ENCODE results near the gene MRPS27. TPM values are rescaled to one million over a fixed set of nuclear protein-coding genes. Genes with fewer than 3 reads are reported as not detected.
A peak's percentile ranks its signal among the peaks of the same experiment; 100 is the strongest.

The MRPS27 gene
- total and polyA plus RNA-seq, 2 of the 13 experiments (the other 11 are each of a cell fraction or from before 2014, with no cell fraction given): 71.8 to 115 TPM

GRCh38 chr5:72307968-72308852 lies 11.8 kb downstream of the MRPS27 start (continued):
- TF ChIP-seq, protein P1, sequence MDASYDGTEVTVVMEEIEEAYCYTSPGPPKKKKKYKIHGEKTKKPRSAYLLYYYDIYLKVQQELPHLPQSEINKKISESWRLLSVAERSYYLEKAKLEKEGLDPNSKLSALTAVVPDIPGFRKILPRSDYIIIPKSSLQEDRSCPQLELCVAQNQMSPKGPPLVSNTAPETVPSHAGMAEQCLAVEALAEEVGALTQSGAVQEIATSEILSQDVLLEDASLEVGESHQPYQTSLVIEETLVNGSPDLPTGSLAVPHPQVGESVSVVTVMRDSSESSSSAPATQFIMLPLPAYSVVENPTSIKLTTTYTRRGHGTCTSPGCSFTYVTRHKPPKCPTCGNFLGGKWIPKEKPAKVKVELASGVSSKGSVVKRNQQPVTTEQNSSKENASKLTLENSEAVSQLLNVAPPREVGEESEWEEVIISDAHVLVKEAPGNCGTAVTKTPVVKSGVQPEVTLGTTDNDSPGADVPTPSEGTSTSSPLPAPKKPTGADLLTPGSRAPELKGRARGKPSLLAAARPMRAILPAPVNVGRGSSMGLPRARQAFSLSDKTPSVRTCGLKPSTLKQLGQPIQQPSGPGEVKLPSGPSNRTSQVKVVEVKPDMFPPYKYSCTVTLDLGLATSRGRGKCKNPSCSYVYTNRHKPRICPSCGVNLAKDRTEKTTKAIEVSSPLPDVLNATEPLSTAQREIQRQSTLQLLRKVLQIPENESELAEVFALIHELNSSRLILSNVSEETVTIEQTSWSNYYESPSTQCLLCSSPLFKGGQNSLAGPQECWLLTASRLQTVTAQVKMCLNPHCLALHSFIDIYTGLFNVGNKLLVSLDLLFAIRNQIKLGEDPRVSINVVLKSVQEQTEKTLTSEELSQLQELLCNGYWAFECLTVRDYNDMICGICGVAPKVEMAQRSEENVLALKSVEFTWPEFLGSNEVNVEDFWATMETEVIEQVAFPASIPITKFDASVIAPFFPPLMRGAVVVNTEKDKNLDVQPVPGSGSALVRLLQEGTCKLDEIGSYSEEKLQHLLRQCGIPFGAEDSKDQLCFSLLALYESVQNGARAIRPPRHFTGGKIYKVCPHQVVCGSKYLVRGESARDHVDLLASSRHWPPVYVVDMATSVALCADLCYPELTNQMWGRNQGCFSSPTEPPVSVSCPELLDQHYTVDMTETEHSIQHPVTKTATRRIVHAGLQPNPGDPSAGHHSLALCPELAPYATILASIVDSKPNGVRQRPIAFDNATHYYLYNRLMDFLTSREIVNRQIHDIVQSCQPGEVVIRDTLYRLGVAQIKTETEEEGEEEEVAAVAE (CRISPR knock-in tag; IDR thresholded peaks at IDR 0.05; ENCODE audit: borderline replicate concordance): peak; percentile 81; the same call in 1 of the 2 replicates
- no peak for TF ChIP-seq SUZ12 (IDR thresholded peaks at IDR 0.05; ENCODE audit: low read depth, low read length)
- TF ChIP-seq JDP2 (CRISPR knock-in tag; IDR thresholded peaks at IDR 0.05; ENCODE audit: borderline replicate concordance): no peak
- TF ChIP-seq ZFY (CRISPR knock-in tag; IDR thresholded peaks at IDR 0.05): peak; percentile 92
- TF ChIP-seq TGIF2 (CRISPR knock-in tag; IDR thresholded peaks at IDR 0.05): peak; percentile 85; the same call in 1 of the 2 replicates
- peak; percentile 71 for TF ChIP-seq YY1 (IDR thresholded peaks at IDR 0.05; ENCODE audit: insufficient read depth, insufficient replicate concordance, low read depth, low read length)
- TF ChIP-seq SOX13 (IDR thresholded peaks at IDR 0.05): no peak
- TF ChIP-seq SOX13 (CRISPR knock-in tag; conservative IDR thresholded peaks at IDR 0.05 in 1 of 2, IDR thresholded peaks at IDR 0.05 in 1 of 2): peak in 1 of 2 experiments; percentile 20; a peak in 2 of 4 replicates
- TF ChIP-seq KLF11 (CRISPR knock-in tag; IDR thresholded peaks at IDR 0.05): 0 out of 2 replicates have a peak, but pooled peaks have one; percentile 44
- TF ChIP-seq ZNF333 (CRISPR knock-in tag; IDR thresholded peaks at IDR 0.05; ENCODE audit: borderline replicate concordance): peak; percentile 94; the same call in 1 of the 2 replicates
- TF ChIP-seq ETV5 (CRISPR knock-in tag; IDR thresholded peaks at IDR 0.05; ENCODE audit: borderline replicate concordance): peak; percentile 56
- TF ChIP-seq MED8 (CRISPR knock-in tag; IDR thresholded peaks at IDR 0.05; ENCODE audit: insufficient replicate concordance): peak; percentile 96
- TF ChIP-seq NBN (conservative IDR thresholded peaks at IDR 0.05): no peak
- no peak for TF ChIP-seq ZIK1 (CRISPR knock-in tag; IDR thresholded peaks at IDR 0.05; ENCODE audit: borderline replicate concordance, low read depth)
- TF ChIP-seq ZNF570 (CRISPR knock-in tag; IDR thresholded peaks at IDR 0.05; ENCODE audit: borderline replicate concordance): no peak
- 0 out of 2 replicates have a peak, but pooled peaks have one; percentile 69 for TF ChIP-seq DMTF1 (CRISPR knock-in tag; IDR thresholded peaks at IDR 0.05)
- 0 out of 2 replicates have a peak, but pooled peaks have one; percentile 44 for TF ChIP-seq HOXA9 (CRISPR knock-in tag; IDR thresholded peaks at IDR 0.05; ENCODE audit: borderline replicate concordance)
- TF ChIP-seq ZBTB4 (CRISPR knock-in tag; IDR thresholded peaks at IDR 0.05; ENCODE audit: borderline replicate concordance): peak; percentile 88

Data from HepG2 (cell line).